HG03045 (cell line): ENCODE measurements around the gene CRIP3.
A peak's percentile ranks its signal among the peaks of the same experiment; 100 is the strongest.
"Not testable (repeated sequence)": the region's sequence is repeated elsewhere in the genome, so short reads cannot be mapped to it uniquely, and the experiment has no call there.

ENCODE experiments used
- ATAC-seq: cut with Tn5 transposase; IDR thresholded peaks from one replicate; pipeline ENCODE4 v1.9.1; 2021; ENCODE audit warnings: mild to moderate bottlenecking, moderate library complexity; ENCODE audit not compliant: unreplicated experiment

The CRIP3 gene

GRCh38 chr6:43308101-43308989 is at the start of gene CRIP3:
TSS of gene CRIP3 (minus strand) at chr6:43308826. CDS start at chr6:43308792, 34 bp downstream.
- ATAC-seq = no peak

GRCh38 chr6:43355862-43356590 is 47.4 kb upstream of the CRIP3 start:
- no peak for ATAC-seq

GRCh38 chr6:43351951-43352350 is 43.3 kb upstream of the CRIP3 start:
- ATAC-seq = not testable (repeated sequence)

- ATAC-seq = no peak
Measured at GRCh38 chr6:43347444-43347843, 38.8 kb upstream of the CRIP3 start.

GRCh38 chr6:43347021-43347420 is 38.4 kb upstream of the CRIP3 start:
- ATAC-seq = no peak

- not testable (repeated sequence) for ATAC-seq
Measured at GRCh38 chr6:43346243-43346642, 37.6 kb upstream of the CRIP3 start.

- peak; percentile 61 for ATAC-seq
Measured at GRCh38 chr6:43339168-43339567, 30.5 kb upstream of the CRIP3 start.

- ATAC-seq = no peak
Measured at GRCh38 chr6:43338243-43338642, 29.6 kb upstream of the CRIP3 start.

GRCh38 chr6:43336382-43336781 is 27.8 kb upstream of the CRIP3 start:
- no peak for ATAC-seq

- ATAC-seq = no peak
Measured at GRCh38 chr6:43335469-43335868, 26.8 kb upstream of the CRIP3 start.

GRCh38 chr6:43334466-43335095 is 26.0 kb upstream of the CRIP3 start:
- no peak for ATAC-seq

- ATAC-seq = no peak
Measured at GRCh38 chr6:43331891-43332290, 23.3 kb upstream of the CRIP3 start.

GRCh38 chr6:43331470-43331869 is 22.8 kb upstream of the CRIP3 start:
- no peak for ATAC-seq

- ATAC-seq = no peak
Measured at GRCh38 chr6:43328528-43328927, 19.9 kb upstream of the CRIP3 start.

- ATAC-seq = no peak
Measured at GRCh38 chr6:43325876-43326275, 17.2 kb upstream of the CRIP3 start.

GRCh38 chr6:43318011-43318410 is 9.4 kb upstream of the CRIP3 start:
- ATAC-seq = no peak

GRCh38 chr6:43313813-43314212 is 5.2 kb upstream of the CRIP3 start:
- no peak for ATAC-seq

- ATAC-seq = no peak
Measured at GRCh38 chr6:43311666-43312065, 3.0 kb upstream of the CRIP3 start.

GRCh38 chr6:43310624-43311023 is 2.0 kb upstream of the CRIP3 start:
- ATAC-seq = no peak

GRCh38 chr6:43310134-43310533 is 1.5 kb upstream of the CRIP3 start:
- no peak for ATAC-seq

- no peak for ATAC-seq
Measured at GRCh38 chr6:43308990-43309477, 408 bp upstream of the CRIP3 start.
